Middle frontal gyrus (tissue), 1 donor: Measurements from ENCODE around the gene FMC1.
"Not testable (repeated sequence)": the region's sequence is repeated elsewhere in the genome, so short reads cannot be mapped to it uniquely, and the experiment has no call there.

Experiments used
- DNase-seq: peaks from one replicate; pipeline ENCODE4 v3.0.0-alpha.2; 2015; ENCODE audit warnings: low spot score; ENCODE audit errors: extremely low spot score

The FMC1 gene

GRCh38 chr7:139341058-139341775 is at the start of gene FMC1:
FMC1 (plus strand) TSS chr7:139341337; CDS start chr7:139341385, 48 bp downstream.
- peak; percentile 83 for DNase-seq

- no peak for DNase-seq
These were observed 48.3 kb upstream of the FMC1 start for GRCh38 chr7:139292821-139293220.

GRCh38 chr7:139293534-139293933 is 47.6 kb upstream of the FMC1 start:
- no peak for DNase-seq

GRCh38 chr7:139294241-139294640 is 46.9 kb upstream of the FMC1 start:
- DNase-seq: no peak

- DNase-seq: no peak
These were observed 46.1 kb upstream of the FMC1 start for GRCh38 chr7:139294951-139295575.

GRCh38 chr7:139297795-139298194 is 43.3 kb upstream of the FMC1 start:
- DNase-seq: no peak

GRCh38 chr7:139299296-139299695 is 41.8 kb upstream of the FMC1 start:
- no peak for DNase-seq

GRCh38 chr7:139300390-139300789 is 40.7 kb upstream of the FMC1 start:
- no peak for DNase-seq

GRCh38 chr7:139304517-139304916 is 36.6 kb upstream of the FMC1 start:
- no peak for DNase-seq

- no peak for DNase-seq
These were observed 23.1 kb upstream of the FMC1 start for GRCh38 chr7:139317939-139318505.

GRCh38 chr7:139321071-139321745 is 19.9 kb upstream of the FMC1 start:
- DNase-seq: no peak

- DNase-seq: not testable (repeated sequence)
These were observed 16.4 kb upstream of the FMC1 start for GRCh38 chr7:139324709-139325108.

GRCh38 chr7:139328375-139328774 is 12.8 kb upstream of the FMC1 start:
- DNase-seq: no peak

GRCh38 chr7:139329119-139329518 is 12.0 kb upstream of the FMC1 start:
- no peak for DNase-seq

- no peak for DNase-seq
These were observed 10.7 kb upstream of the FMC1 start for GRCh38 chr7:139330333-139331030.

- no peak for DNase-seq
These were observed 8.3 kb upstream of the FMC1 start for GRCh38 chr7:139332697-139333359.

GRCh38 chr7:139333443-139333842 is 7.7 kb upstream of the FMC1 start:
- not testable (repeated sequence) for DNase-seq

GRCh38 chr7:139334399-139335150 is 6.6 kb upstream of the FMC1 start:
- no peak for DNase-seq

GRCh38 chr7:139339025-139339424 is 2.1 kb upstream of the FMC1 start:
- DNase-seq: no peak

GRCh38 chr7:139339698-139340036 is 1.5 kb upstream of the FMC1 start:
- DNase-seq: no peak
